DMS 273 (cell line): Measurements from ENCODE around the gene PROK1.

ENCODE experiments used
- DNase-seq: peaks from one replicate; lab custom pipeline; 2025; ENCODE audit not compliant: unreplicated experiment; lab: John Stamatoyannopoulos, UW

The PROK1 gene

DNA sequence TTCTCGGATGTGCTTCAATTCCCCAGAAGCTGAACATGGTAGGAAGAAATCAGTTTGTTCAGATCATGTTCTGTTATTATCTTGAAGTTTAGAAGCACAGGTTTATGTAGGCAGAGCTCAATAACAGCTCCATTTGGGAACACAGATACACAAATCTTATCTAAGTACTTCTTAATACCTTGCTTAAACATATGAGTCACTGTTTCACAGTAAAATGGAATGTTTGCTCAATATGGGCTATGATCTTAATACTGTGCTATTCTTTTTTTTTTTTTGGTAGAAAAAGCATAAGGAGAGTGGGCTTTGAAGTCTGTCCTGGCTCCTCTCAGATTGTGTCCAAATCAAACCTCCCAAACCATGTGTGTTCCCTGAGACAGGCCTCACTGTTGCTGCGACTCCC is 13.4 kb downstream of the PROK1 start:
- no peak for DNase-seq

DNA sequence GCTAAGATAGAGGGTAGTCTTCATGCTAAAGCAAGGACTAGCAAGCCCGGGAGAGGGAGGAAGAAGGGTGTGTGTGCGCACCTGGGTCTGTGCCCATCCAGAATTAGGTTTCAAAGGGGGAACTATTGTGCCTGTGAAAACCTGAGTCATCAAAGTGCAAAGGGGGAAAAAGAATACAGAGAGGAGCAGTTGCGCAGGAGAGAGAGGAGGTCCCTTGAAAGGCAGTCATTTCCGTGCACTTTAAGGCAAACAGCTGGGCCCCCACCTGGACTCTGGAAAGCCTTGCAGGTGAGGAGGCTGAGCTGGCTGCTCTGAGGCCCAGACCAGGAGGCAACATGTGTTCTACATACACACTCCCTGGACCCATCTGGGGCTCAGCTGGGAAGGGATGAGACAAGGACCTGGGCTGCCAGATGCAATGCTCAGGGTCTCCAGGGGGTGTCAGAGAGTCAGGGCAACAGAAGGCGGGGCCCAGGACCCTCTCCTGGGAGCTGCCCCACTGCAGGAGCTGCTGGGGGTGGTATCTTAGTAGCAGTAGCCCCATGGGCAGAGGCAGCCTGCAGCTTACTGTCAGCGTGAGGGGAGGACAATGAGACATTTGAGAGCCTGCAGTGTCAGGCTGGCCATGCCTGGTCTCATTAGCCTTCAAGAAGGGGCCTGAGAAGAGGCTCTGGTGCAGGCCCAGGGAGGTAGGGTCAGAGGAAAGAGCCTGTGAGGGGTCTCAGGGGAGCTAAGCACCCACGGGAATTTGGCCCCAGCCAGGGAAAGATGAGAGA is 14.3 kb downstream of the PROK1 start:
- peak; percentile 61 for DNase-seq

DNA sequence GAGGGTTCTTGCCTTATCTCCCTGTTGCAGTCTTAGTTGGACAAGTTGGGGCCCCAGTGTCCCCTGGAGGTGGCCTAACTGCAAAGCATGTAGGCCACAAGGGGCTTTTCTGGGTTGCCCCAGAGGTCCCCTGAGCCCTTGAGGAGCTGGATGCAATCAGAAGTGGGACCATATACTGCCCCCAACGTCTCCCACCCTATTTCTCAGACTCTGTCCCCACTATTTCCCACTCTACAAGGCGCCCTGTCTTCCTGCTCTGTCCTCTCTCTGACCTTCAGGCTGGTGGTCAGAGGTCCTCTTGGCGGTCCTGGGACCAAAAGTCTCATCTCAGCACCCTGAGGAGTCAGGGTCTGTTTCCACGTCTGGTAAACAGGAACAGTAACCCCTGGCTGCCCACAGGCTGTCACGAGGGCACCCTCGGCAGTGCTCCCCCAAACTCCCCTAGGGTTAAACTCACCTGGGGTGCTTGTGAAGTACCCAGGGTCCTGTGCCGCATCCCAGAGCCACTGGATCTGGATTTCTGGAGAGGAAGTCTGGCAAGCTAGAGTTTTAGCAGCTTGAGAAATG is 14.9 kb downstream of the PROK1 start:
- DNase-seq = no peak

DNA sequence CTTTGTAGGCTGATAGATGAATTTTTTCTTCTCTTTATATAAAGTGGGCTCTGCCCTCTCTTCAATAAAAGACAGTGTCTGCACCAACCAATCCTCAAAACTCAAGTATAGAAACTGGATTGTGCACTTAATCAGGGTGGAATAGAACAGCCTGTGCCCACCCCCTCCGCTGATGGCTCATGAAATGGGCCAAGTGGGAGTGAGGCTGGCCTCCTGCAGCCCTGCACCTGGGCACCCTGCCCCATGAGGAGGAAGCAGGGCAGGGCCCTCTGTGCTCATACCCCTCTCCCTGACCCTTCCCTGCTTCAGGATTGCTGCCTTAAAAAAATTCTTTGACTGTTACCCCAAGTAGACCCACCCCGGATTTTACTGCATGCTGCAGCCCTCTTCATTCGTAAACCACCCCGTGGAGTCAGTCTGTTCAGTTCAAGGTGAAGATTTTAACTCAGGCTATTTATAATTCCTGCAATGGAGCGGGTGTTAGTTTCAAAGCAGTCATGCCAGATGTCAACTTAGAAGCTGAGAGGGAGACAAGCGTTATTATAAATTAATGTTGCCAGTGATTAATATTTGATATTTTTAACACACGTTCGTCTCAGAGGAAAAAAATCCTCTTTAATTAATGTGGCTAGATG is 15.8 kb downstream of the PROK1 start:
- DNase-seq = peak; percentile 66

DNA sequence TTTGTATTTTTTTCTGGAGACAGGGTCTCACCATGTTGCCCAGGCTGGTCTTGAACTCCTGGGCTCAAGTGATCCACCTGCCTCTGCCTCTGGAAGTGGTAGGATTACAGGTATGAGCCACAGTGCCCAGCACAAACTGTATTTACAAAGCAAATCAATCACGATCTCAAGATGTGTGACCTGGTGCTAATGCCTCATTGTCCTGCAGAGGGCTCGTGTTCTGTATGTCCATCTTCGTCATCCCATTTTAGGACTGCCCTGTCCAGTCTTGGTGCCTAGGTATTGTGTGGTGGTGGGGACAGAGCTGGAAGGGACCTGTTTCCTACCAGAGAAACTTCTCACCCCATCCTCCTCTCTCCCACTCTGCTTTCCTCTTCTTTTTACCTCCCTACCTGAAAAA is 20.2 kb downstream of the PROK1 start:
- DNase-seq = no peak

DNA sequence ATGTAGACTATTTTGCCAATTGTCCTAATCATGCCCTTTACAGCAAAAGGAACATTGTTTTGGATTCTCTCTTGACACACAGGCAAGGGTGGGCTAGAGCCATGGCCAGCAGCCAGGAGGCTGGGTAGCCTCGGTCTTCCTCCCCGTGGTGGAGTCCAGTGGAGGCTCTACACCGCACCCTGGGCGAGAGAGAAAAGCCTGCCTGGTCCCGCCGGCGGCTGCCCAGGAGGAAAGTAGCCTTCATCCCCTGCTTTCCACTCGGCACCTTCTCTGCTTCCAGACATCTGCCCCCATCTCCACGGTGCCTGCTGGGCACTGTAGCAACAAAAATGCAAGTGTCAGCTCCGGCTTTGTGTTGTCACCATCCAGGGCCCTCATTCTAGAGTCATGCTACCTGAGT is 21.6 kb downstream of the PROK1 start:
- no peak for DNase-seq

DNA sequence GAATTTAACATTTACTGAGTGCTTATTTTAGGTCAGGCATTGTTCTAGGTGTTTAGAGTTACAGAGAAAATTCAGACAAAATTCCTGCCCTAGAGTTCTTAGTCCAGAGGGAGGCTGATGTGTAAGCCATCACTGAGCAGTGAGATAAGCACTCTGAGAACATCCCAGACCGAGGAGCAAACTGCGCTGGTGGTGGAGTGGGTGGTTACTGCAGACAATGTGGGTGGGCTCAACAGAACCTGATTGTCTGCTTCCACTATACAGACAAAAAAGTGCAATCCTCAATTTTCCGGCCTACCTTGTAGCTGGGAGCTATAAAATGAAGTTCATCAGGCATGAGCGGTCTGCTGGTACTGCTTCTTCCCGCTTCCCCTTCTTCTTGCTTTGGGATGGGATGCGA is 23.5 kb downstream of the PROK1 start:
- DNase-seq = no peak

DNA sequence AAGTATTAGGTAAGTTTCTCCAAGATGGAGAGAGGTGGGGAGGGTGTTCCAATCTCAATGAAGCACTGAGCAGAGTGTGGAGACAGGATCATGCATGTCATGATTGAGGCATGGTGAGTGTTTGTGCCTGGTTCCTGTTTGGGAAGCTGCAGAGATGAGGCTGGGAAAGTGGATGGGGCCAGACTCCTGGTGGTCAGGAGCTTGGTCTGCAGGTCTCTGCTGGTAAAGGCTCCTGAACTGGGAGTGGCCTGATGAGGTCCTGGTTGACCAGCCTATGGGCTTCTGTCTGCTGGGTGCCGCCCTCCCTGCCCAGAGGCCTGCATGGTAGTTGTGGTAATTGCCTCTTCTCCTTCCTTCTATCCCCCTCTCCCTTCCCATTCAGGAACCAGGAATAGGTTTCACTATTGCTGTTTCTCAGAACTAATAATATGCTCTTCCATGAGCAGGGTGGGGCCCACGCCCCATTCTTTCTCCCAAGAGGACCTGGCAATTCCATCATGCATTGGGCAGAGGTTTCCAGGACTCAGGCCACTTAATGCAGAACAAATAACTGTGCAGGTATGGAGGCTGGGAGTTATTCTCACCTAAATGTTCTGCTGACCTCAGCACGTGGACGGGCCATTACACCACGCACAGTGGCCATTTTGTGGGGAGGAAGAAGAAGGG is 24.5 kb downstream of the PROK1 start:
- no peak for DNase-seq

DNA sequence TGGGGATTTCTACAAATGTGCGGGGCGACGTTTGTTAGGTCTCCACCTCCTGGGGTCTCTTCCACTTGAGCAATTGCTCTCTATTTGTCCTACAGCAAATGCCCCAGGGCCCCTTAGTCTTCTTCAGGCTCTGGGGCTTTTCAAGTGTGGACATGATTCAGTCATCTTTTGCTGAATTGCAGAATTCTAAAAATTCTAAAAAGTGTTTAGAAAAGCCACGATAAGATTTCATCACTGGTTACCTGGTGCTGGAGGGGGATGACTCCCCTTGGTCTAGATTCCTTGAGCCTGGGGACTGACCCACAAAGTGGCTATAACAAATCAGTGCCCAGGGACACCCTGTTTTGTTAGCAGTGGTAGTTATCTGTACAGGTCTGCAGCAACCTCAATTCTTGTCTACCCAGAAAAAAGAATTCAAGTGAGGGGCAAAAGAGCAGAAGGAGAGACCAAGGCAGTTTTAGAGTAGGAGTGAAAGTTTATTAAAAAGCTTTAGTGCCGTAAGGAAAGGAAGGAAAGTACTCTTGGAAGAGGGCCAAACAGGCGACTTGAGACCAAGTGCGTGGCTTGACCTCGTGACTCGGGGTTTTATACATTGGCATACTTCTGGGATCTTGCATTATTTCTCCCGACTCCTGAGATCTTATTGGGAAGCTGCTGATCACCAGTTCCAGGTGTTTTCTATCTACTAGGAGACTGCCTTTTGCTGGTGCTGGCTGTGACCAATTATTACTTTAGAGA is 25.2 kb downstream of the PROK1 start:
- no peak for DNase-seq

DNA sequence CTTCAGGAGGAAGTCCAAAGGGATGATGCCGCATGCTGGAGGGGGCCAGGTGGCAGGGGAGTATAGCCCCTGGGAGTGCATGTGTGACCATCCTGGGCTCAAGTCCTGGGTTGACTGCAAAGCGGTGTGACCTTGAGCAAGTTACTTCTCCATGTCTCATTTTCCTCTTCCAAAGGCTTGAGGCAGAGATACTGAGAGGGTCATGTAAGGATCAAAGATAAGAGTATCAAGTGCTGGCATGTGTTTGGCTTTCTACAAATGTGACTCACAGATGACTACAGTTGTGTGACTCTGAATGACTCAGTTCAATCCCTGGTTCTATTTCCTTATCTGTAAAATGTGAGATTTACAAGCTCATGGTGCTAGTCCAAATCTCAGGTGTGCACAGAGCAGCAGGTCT is 26.1 kb downstream of the PROK1 start:
- DNase-seq = no peak

DNA sequence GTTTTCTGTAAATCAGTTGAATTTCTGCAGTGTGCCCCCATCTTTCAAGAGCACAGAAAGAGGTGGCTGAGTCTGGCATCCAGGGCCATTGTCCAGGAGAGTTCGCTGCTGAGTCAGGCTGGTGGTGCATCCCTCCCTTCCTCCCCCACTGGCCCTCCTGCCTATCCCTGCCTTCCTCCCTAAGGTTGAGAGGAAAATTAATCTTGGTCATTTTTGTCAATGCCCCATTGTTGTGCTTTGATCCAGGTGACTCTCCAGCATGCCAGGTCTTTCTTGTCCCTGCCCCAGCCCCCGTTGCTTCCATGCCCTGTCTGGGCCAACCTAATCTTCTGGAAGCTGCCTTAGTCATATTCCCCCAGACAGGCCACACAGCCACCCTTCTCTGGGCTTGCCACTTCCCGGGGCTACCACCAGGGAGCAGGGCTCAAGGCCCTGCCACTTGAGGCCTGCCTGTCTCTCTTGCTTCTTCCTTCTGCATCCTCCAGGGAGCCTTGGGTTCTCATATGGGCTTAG is 26.6 kb downstream of the PROK1 start:
- DNase-seq = peak; percentile 12

DNA sequence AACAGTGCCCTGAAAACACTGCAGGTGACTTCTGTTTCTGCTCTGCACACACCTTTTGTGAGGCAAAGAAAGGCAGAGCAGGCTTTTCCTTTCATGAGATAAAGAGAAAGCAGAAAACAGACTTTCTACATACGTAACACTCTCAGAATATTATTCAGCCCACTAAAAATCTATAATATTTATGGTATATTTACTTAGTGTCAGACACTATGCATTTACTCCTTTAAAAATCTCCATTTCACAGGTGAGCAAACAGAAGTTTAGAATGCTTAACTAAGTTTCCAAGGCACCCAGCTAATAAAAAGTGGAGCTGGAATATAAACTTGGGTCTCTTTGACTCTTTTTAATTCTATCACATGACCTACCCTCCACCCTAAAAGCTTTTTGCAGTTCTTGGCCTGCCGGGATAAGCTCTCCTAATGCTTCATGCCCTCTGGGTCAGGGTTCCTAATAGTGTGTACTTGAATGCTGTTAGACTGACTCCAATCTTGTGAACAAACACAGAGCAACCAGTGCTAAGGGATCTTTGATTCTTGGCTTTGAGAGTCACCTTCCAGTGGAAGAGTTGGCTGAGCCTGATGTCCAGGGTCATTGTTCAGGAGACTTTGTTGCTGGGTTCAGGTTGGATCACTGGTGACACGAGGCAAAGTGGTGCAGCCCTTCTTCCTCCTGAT is 27.2 kb downstream of the PROK1 start:
- DNase-seq = no peak

DNA sequence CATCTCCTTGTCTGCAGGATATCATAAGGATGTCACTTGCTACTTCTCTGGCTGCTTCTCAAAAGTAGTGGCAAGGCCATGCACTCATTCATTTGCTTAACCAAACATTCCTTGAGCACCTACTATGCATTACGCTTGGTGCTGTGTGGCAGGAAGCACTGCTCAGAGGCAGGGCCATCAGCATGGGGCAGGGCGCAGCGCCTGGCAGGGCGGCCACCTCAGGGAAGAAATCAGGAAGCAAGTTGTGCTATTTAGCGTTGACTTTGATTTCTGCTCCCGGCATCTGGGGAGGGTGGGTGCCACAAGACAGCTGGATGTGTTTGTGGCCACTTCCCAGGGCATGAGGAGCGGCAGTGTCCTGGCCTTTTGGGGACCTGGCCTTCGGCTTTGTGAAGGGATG is 27.9 kb downstream of the PROK1 start:
- no peak for DNase-seq

DNA sequence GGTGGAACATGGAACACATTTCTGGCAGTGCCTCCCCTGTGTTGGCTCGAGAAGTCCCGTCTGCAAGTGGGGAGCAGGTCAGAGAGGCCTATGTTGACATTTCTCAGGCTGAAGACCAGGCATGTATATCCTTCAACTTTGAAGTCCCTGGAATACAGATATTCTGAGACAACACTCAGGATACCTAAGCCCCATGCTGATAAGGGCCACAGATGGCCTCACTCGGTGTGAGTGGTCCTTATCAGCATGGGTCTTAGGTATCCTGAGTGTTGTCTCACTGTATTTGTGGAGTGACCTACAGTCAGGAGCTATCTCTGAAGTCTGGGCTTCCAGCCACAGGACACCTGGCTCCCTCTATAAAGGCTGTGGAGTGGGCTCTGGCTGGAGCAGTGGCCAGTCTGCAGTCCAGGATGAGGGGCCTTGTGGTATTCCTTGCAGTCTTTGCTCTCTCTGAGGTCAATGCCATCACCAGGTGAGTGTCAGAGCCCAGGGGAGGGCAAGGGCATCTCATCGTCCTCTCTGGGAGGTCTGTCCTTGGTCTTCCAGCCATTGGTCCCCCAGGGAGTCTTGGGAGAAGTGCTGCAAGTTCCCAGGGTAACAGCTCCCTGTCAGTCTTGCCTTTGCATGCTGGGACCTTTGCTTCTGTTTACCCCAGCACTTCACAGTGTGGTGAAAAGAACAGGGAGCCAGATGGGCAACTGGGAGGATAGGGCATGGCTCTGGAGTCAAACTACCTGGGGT is 29.6 kb downstream of the PROK1 start:
- no peak for DNase-seq

DNA sequence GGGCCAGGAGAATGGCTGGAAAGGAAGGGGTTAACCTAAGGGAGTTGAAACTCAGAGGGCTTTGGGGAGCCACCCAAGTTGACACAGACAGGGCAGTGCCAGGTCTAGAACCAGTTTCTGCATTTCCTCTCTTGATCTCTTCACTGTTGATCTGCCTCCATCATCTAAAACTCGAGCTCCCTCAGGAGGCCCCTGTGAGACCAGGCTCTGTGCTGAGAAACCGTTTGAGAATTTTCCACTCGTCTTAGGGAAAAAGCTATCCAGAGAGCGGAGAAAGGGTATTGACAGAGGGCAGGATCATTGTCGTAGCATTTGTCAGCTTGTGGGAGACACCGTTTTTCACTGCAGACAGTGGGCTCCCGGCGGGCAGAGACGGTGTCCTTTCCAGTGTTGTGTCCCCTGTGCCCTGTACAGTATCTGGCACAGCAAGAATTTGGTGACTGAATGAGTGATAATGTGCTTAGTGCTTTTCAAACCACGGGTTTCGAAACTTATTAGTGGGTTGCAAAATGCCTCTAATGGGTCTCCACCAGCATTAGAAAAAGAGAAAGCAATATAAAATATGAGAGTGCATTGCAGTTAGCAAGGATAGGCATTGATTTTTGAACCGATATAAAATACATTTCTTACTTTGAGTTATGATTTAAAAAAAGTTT is 31.1 kb downstream of the PROK1 start:
- no peak for DNase-seq

DNA sequence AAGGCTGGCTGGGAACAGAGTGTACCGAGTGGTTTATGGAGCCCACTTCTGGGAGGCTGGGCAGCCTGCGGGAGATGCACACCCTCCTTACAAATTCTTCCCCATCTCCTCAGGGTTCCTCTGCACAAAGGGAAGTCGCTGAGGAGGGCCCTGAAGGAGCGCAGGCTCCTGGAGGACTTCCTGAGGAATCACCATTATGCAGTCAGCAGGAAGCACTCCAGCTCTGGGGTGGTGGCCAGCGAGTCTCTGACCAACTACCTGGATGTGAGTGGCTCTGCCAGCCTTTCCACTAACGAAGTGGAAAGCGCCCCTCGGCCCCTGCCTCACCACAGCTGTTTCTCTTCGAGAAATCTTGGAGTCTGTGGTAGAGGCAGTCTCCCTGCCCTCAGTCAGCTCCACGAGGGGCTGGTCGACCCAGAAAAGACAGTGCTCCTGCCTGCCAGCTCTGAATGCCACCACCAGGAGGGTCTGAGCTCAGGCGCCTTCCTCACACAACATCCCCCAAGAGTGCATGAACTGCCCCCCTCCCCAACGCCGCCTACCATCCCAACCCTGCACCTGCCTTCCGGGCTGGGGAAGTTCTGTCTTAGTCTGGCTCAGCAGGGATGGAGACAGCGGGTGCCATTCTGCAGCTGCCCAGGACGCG is 31.8 kb downstream of the PROK1 start:
- DNase-seq = no peak

DNA sequence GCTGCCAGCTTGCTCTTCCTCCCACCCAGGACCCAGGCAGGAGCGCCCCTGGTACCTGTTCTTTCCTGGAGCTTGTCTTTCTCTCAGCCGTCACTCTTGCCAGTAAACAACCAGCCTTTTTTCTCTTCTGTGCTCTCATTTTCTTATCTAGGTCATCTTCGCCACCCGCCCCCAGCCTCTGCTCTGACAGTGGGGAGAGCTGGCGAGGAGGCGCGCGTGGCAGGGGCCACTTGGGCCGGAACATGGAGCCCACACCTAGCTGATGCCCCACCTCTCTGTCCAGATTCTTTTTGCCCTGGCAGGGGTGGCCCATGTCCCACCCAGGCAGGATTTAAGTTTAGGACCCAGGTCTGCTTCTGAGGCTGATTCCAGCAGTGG is 32.3 kb downstream of the PROK1 start:
- DNase-seq = no peak

DNA sequence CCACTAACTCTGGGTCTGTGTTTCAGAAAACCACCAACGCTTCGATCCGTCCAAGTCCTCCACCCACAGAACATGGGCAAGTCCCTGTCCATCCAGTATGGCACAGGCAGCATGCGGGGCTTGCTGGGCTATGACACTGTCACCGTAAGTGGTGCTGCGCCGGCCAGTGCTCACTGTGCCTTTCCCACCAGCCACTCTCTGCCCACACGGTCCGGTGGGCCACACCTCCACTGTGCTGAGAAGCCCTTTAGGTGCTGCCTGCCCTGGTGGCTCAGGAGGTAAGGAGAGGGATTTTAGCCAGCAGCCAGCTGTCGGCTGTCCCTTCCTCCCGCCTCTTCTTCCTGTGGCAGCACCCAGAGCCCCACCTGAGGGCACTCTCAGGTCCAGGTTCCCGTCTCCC is 33.9 kb downstream of the PROK1 start:
- no peak for DNase-seq

DNA sequence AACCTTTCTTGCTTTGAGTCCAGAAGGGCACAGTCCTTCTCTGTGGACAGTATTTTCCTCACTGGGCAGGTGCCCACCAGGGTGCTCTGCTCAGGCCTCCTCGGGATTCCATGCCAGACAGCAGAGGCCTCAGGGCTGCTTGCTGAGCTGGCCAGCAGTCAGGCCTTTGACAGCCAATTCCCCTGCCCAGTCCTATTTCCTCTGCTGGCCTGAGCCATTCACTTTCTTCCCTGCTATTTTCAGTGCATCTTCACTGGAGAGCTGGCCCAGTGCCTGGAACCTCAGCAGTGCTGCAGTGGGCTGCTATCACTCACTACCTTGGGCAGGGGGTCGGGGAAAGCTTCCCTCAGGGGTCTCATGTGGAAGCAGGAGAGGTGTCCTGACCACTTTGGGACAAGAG is 34.8 kb downstream of the PROK1 start:
- no peak for DNase-seq
